Dendritic cell treated with granulocyte-macrophage colony-stimulating factor and Interleukin-4, amounts not matched to agents 40 ng/mL and 50 ng/mL, for 4 days (primary cell): ENCODE data around the gene FN3KRP.
"Not testable (repeated sequence)": the region's sequence is repeated elsewhere in the genome, so short reads cannot be mapped to it uniquely, and the experiment has no call there.

ENCODE experiments used
- H3K27ac Mint-ChIP-seq: one replicate; pipeline ENCODE4 v1.8.0; 2022; ENCODE audit warnings: mild to moderate bottlenecking, mixed read lengths
- H3K27me3 Mint-ChIP-seq: one replicate; pipeline ENCODE4 v1.8.0; 2022; ENCODE audit warnings: mild to moderate bottlenecking, mixed read lengths
- H3K36me3 Mint-ChIP-seq: one replicate; pipeline ENCODE4 v1.8.0; 2022; ENCODE audit warnings: low read depth, mixed read lengths
- H3K4me1 Mint-ChIP-seq: one replicate; pipeline ENCODE4 v1.8.0; 2022; ENCODE audit warnings: low read depth, mixed read lengths
- H3K4me3 Mint-ChIP-seq: one replicate; pipeline ENCODE4 v1.8.0; 2022; ENCODE audit warnings: mild to moderate bottlenecking, moderate library complexity, mixed read lengths
- H3K9me3 Mint-ChIP-seq: one replicate; pipeline ENCODE4 v1.8.0; 2022; ENCODE audit warnings: mixed read lengths
- intact Hi-C: fragments of 100-400 bp; cut with micrococcal nuclease; formaldehyde crosslinking; loops from one replicate; pipeline ENCODE4 v1.15.0; 2022

FN3KRP gene

DNA sequence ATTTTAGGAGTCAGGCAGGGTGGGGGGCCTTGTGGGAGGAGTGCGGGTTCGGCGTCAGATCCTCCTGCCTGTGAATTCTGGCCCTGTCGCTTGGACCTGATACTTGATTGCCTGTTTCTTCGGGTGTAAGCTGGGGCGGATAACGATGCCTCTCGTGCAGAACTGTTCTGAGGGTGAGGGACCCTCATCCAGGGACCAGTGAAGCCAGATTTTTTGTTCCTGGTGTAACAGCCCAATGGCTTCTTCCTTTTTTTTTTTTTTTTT is 36.6 kb downstream of the FN3KRP start:
- peak overlapping the region; percentile 78 for H3K4me3 Mint-ChIP-seq
- peaks cover 34% of the 10 kb centered on the region for H3K4me1 Mint-ChIP-seq
- peaks cover 13% of the 10 kb centered on the region for H3K27me3 Mint-ChIP-seq
- H3K27ac Mint-ChIP-seq = peak overlapping the region; percentile 60
- no peaks in the 10 kb centered on the region for H3K9me3 Mint-ChIP-seq
- H3K36me3 Mint-ChIP-seq = peaks cover 25% of the 10 kb centered on the region
- intact Hi-C loops = no loop called here

- Mint-ChIP-seq H3K27ac (no peak overlapping the region), H3K4me1 (peaks cover 34% of the 10 kb centered on the region)
These were observed 38.0 kb downstream of the FN3KRP start for GRCh38 chr17:82754297-82755208.

DNA sequence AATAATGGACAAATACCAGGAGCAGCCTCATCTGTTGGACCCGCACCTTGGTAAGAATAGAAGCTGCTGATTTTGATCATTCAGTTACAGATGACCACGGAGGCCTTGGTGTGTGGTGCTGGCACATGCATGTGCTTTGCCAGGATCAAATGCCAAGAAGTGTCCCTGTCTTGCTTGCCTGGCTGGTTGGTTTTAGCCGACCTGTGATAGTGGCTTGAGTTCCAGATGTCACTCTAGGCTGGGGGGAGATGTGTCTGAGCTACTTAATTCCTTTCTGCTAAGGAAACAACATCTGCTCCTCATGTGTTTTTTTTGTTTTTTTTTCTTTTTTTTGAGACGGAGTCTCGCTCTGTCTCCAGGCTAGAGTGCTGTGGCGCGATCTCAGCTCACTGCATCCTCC is 39.7 kb downstream of the FN3KRP start:
- intact Hi-C loops = no loop called here

More at GRCh38 chr17:82754297-82755208, 38.0 kb downstream of the FN3KRP start:
- Mint-ChIP-seq H3K4me3 (no peak overlapping the region), H3K36me3 (peaks cover 31% of the 10 kb centered on the region), H3K27me3 (peaks cover 6% of the 10 kb centered on the region), H3K9me3 (no peaks in the 10 kb centered on the region)
- intact Hi-C loops = no loop called here

GRCh38 chr17:82765371-82765770 is 48.9 kb downstream of the FN3KRP start:
- no peak overlapping the region for H3K27ac Mint-ChIP-seq
- no peak overlapping the region for H3K4me3 Mint-ChIP-seq
- peaks cover 7% of the 10 kb centered on the region for H3K4me1 Mint-ChIP-seq
- H3K36me3 Mint-ChIP-seq = peaks cover 87% of the 10 kb centered on the region
- no peaks in the 10 kb centered on the region for H3K9me3 Mint-ChIP-seq
- no peaks in the 10 kb centered on the region for H3K27me3 Mint-ChIP-seq
- intact Hi-C loops = no loop called here

More for the DNA sequence above, 39.7 kb downstream of the FN3KRP start:
- H3K36me3 Mint-ChIP-seq = peaks cover 43% of the 10 kb centered on the region
- H3K4me3 Mint-ChIP-seq = no peak overlapping the region
- H3K27me3 Mint-ChIP-seq = no peaks in the 10 kb centered on the region
- no peaks in the 10 kb centered on the region for H3K9me3 Mint-ChIP-seq
- peaks cover 34% of the 10 kb centered on the region for H3K4me1 Mint-ChIP-seq
- no peak overlapping the region for H3K27ac Mint-ChIP-seq

- H3K4me3 Mint-ChIP-seq = no peak overlapping the region
- H3K27me3 Mint-ChIP-seq = no peaks in the 10 kb centered on the region
- H3K36me3 Mint-ChIP-seq = peaks cover 91% of the 10 kb centered on the region
- peaks cover 7% of the 10 kb centered on the region for H3K4me1 Mint-ChIP-seq
- no peak overlapping the region for H3K27ac Mint-ChIP-seq
- intact Hi-C loops = loop anchor here (1.0 kb wide), 1 partner anchor 99 kb away; no protein-coding TSS in a partner anchor
- H3K9me3 Mint-ChIP-seq = no peaks in the 10 kb centered on the region
These were observed 50.7 kb downstream of the FN3KRP start for GRCh38 chr17:82767041-82767754.

DNA sequence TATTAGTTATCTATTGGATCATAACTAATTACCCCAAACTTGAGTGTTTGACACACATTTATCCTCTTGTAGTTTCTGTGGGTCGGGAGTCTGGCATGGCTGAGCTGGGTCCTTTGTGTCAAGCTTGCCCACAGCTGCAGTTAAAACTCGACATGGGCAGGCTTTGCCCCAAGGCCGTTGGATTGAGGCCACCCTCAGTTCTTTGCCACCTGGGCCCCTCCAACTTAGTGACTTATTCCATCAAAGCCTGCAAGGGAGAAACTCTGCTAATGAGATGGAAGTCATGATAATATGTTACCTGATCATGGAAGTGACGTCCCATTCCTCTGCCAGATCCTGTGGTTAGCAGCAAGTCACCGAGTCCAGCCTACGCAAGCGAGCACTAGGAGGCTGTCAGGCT is 52.5 kb downstream of the FN3KRP start:
- Mint-ChIP-seq H3K27me3 (no peaks in the 10 kb centered on the region), H3K9me3 (no peaks in the 10 kb centered on the region), H3K36me3 (peaks cover 92% of the 10 kb centered on the region), H3K4me3 (no peak overlapping the region), H3K27ac (no peak overlapping the region), H3K4me1 (peaks cover 7% of the 10 kb centered on the region)
- intact Hi-C loops = no loop called here

DNA sequence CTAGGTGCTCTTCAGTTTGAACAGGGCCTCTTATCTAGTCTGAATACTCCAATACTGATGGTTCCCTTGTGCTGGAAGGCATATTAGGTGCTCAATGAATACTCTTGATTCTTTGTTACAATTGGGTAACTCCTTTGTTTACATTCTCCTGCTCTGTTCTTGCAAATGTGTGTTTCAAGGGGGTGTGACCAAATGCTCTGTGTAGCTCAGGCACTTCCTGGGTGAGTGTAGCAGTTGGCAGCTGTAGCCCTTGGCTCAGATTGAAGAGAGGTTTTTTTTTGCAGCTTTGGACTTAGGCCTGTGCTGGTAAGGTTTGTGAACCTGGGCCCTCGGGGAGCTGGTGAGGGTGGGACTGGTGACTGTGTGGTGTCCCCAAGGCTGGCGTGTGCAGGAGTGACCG is 55.5 kb downstream of the FN3KRP start:
- no peaks in the 10 kb centered on the region for H3K4me1 Mint-ChIP-seq
- H3K9me3 Mint-ChIP-seq = no peaks in the 10 kb centered on the region
- no peak overlapping the region for H3K27ac Mint-ChIP-seq
- H3K27me3 Mint-ChIP-seq = no peaks in the 10 kb centered on the region
- H3K36me3 Mint-ChIP-seq = peaks cover 82% of the 10 kb centered on the region
- intact Hi-C loops = no loop called here
- no peak overlapping the region for H3K4me3 Mint-ChIP-seq

- not testable (repeated sequence) for H3K4me3 Mint-ChIP-seq, H3K27me3 Mint-ChIP-seq, H3K27ac Mint-ChIP-seq, H3K4me1 Mint-ChIP-seq, H3K9me3 Mint-ChIP-seq
- H3K36me3 Mint-ChIP-seq = peaks cover 72% of the 10 kb centered on the region
- intact Hi-C loops = loop anchor here (2.0 kb wide), 1 partner anchor 106 kb away; no protein-coding TSS in a partner anchor
These were observed 58.0 kb downstream of the FN3KRP start for GRCh38 chr17:82774456-82774855.

DNA sequence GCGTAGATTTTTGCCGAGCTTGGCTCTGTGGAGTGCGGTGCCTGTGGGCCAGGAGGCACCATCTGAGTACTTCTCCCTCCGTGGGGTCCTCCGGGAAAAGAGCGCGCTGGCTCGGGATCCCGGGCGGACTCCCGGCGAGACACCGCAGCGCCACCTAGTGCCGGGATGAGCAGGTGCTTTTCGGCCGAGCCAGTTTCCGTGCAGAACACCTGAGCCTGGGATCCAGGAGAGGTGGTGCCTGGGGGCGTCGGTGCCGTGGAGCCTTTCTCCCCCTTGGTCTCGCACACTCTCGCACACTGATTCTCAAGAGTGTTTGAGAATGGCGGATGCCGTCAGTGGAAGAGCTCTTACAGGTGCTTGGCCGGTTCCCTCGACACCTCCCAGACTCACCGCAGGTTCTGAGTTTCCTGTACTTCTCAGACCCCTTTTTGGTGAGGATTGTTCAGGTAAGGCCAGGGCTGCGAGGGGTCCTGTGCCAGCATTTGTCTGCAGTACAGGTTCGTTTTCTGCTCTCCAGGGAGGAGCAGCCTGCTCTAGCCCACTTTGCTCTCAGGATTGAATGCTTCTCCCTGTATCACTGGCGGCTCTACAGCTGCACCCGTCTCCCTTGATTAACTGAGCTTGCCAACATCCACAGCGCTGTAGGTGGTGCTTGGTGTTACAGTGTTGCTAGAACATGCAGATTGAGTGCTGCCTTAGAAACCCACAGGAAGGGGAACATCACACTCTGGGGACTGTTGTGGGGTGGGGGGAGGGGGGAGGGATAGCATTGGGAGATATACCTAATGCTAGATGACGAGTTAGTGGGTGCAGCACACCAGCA is 58.7 kb downstream of the FN3KRP start:
- intact Hi-C loops = loop anchor here (2.0 kb wide), 1 partner anchor 106 kb away; no protein-coding TSS in a partner anchor
- Mint-ChIP-seq H3K4me3 (no peak overlapping the region), H3K27me3 (no peaks in the 10 kb centered on the region), H3K9me3 (no peaks in the 10 kb centered on the region), H3K4me1 (no peaks in the 10 kb centered on the region), H3K27ac (no peak overlapping the region), H3K36me3 (peaks cover 73% of the 10 kb centered on the region)

- H3K9me3 Mint-ChIP-seq = no peaks in the 10 kb centered on the region
- H3K27ac Mint-ChIP-seq = no peak overlapping the region
- H3K27me3 Mint-ChIP-seq = no peaks in the 10 kb centered on the region
- H3K4me3 Mint-ChIP-seq = no peak overlapping the region
- H3K4me1 Mint-ChIP-seq = no peaks in the 10 kb centered on the region
- peaks cover 69% of the 10 kb centered on the region for H3K36me3 Mint-ChIP-seq
- intact Hi-C loops = no loop called here
These were observed 59.9 kb downstream of the FN3KRP start for GRCh38 chr17:82776454-82776853.
